Activated CD4-positive, alpha-beta memory T cell treated with anti-CD3 and anti-CD28 coated beads, Interleukin-2, amount 10 ng/mL, durations not matched to agents 7 days and 5 days (primary cell): Measurements from ENCODE around the gene MYDGF. TPM values are rescaled to one million over a fixed set of nuclear protein-coding genes. Genes with fewer than 3 reads are reported as not detected.
A peak's percentile ranks its signal among the peaks of the same experiment; 100 is the strongest.

ENCODE experiments used
- CTCF ChIA-PET: fragments of 350-600 bp; sonication (Branson Sonifier 250); formaldehyde crosslinking; loops from one replicate; lab custom pipeline; 2021; ENCODE audit warnings: antibody characterized with exemption, inconsistent platforms; lab: Charles Lee
- POLR2A ChIA-PET: fragments of 350-600 bp; sonication (Branson Sonifier 250); formaldehyde crosslinking; loops from one replicate; lab custom pipeline; 2021; ENCODE audit warnings: antibody characterized with exemption; lab: Charles Lee
- DNase-seq: peaks from one replicate; pipeline ENCODE4 v3.0.0-alpha.2; 2020
- H3K27ac Mint-ChIP-seq: one replicate; pipeline ENCODE4 v1.8.0; 2021; ENCODE audit warnings: mild to moderate bottlenecking, mixed read lengths
- H3K27me3 Mint-ChIP-seq: one replicate; pipeline ENCODE4 v1.8.0; 2021; ENCODE audit warnings: mixed read lengths
- H3K36me3 Mint-ChIP-seq: one replicate; pipeline ENCODE4 v1.8.0; 2021; ENCODE audit warnings: low read depth, mixed read lengths
- H3K4me1 Mint-ChIP-seq: one replicate; pipeline ENCODE4 v1.8.0; 2021; ENCODE audit warnings: mixed read lengths
- H3K4me3 Mint-ChIP-seq: one replicate; pipeline ENCODE4 v1.8.0; 2021; ENCODE audit warnings: mild to moderate bottlenecking, mixed read lengths
- H3K9me3 Mint-ChIP-seq: one replicate; pipeline ENCODE4 v1.8.0; 2021; ENCODE audit warnings: mixed read lengths
- total RNA-seq, 2 experiments: library from RNA; stranded (reverse); gene quantifications; one replicate each; pipeline ENCODE4 v1.2.3, GENCODE V29; 2021

MYDGF gene
- total RNA-seq, 2 experiments from 2014 or later = 67.1 to 68.7 TPM

GRCh38 chr19:4660181-4660791 lies 9.9 kb downstream of the MYDGF start:
- Mint-ChIP-seq H3K27me3 (no peaks in the 10 kb centered on the region), H3K36me3 (peaks cover 44% of the 10 kb centered on the region), H3K9me3 (no peaks in the 10 kb centered on the region), H3K4me1 (peaks cover 5% of the 10 kb centered on the region), H3K27ac (no peak overlapping the region), H3K4me3 (no peak overlapping the region)
- CTCF ChIA-PET = no interaction called here
- DNase-seq = peak; percentile 27
- POLR2A ChIA-PET = interaction anchor here (2.0 kb wide), 1 partner anchor 40 kb away, joined by 4 read pairs; no protein-coding TSS in a partner anchor

GRCh38 chr19:4657835-4658234 lies 12.3 kb downstream of the MYDGF start:
- CTCF ChIA-PET = no interaction called here

GRCh38 chr19:4657262-4657661 lies 12.9 kb downstream of the MYDGF start:
- peaks cover 5% of the 10 kb centered on the region for H3K4me1 Mint-ChIP-seq
- H3K4me3 Mint-ChIP-seq = no peak overlapping the region
- POLR2A ChIA-PET = no interaction called here
- peaks cover 51% of the 10 kb centered on the region for H3K36me3 Mint-ChIP-seq
- H3K9me3 Mint-ChIP-seq = no peaks in the 10 kb centered on the region
- CTCF ChIA-PET = interaction anchor here (0.6 kb wide), 1 partner anchor 134 kb away, joined by 3 read pairs; the partner anchor contains the start of gene FEM1A
- no peaks in the 10 kb centered on the region for H3K27me3 Mint-ChIP-seq
- no peak for DNase-seq
- H3K27ac Mint-ChIP-seq = no peak overlapping the region

More at GRCh38 chr19:4657835-4658234, 12.3 kb downstream of the MYDGF start:
- H3K4me3 Mint-ChIP-seq = no peak overlapping the region
- no peak overlapping the region for H3K27ac Mint-ChIP-seq
- POLR2A ChIA-PET = interaction anchor here (2.0 kb wide), 1 partner anchor 42 kb away, joined by 4 read pairs; no protein-coding TSS in a partner anchor
- peaks cover 54% of the 10 kb centered on the region for H3K36me3 Mint-ChIP-seq
- H3K9me3 Mint-ChIP-seq = no peaks in the 10 kb centered on the region
- DNase-seq = no peak
- no peaks in the 10 kb centered on the region for H3K27me3 Mint-ChIP-seq
- peaks cover 5% of the 10 kb centered on the region for H3K4me1 Mint-ChIP-seq

GRCh38 chr19:4656102-4656501 lies 14.0 kb downstream of the MYDGF start:
- no peak overlapping the region for H3K27ac Mint-ChIP-seq
- no peaks in the 10 kb centered on the region for H3K9me3 Mint-ChIP-seq
- ChIA-PET CTCF (no interaction called here), POLR2A (no interaction called here)
- no peak for DNase-seq
- H3K36me3 Mint-ChIP-seq = peaks cover 44% of the 10 kb centered on the region
- peaks cover 2% of the 10 kb centered on the region for H3K4me1 Mint-ChIP-seq
- no peaks in the 10 kb centered on the region for H3K27me3 Mint-ChIP-seq
- no peak overlapping the region for H3K4me3 Mint-ChIP-seq

- Mint-ChIP-seq H3K27ac (no peak overlapping the region), H3K9me3 (no peaks in the 10 kb centered on the region), H3K36me3 (peaks cover 32% of the 10 kb centered on the region), H3K4me3 (no peak overlapping the region), H3K4me1 (no peaks in the 10 kb centered on the region), H3K27me3 (no peaks in the 10 kb centered on the region)
- POLR2A ChIA-PET = interaction anchor here (0.6 kb wide), 1 partner anchor 9 kb away, joined by 3 read pairs; no protein-coding TSS in a partner anchor
- CTCF ChIA-PET = interaction anchor here (0.7 kb wide), 1 partner anchor 21 kb away, joined by 3 read pairs; no protein-coding TSS in a partner anchor
- no peak for DNase-seq
These were observed 15.4 kb downstream of the MYDGF start for GRCh38 chr19:4654437-4655361.

- no peak for DNase-seq
- no peaks in the 10 kb centered on the region for H3K27me3 Mint-ChIP-seq
- H3K9me3 Mint-ChIP-seq = no peaks in the 10 kb centered on the region
- peaks cover 26% of the 10 kb centered on the region for H3K36me3 Mint-ChIP-seq
- no peak overlapping the region for H3K4me3 Mint-ChIP-seq
- POLR2A ChIA-PET = interaction anchor here (0.7 kb wide), 1 partner anchor 470 kb away, joined by 3 read pairs; no protein-coding TSS in a partner anchor
- peaks cover 2% of the 10 kb centered on the region for H3K4me1 Mint-ChIP-seq
- no peak overlapping the region for H3K27ac Mint-ChIP-seq
- CTCF ChIA-PET = no interaction called here
These were observed 16.2 kb downstream of the MYDGF start for GRCh38 chr19:4653793-4654436.

GRCh38 chr19:4652075-4652474 lies 18.1 kb downstream of the MYDGF start:
- Mint-ChIP-seq H3K27me3 (no peaks in the 10 kb centered on the region), H3K9me3 (no peaks in the 10 kb centered on the region), H3K36me3 (peaks cover 20% of the 10 kb centered on the region), H3K27ac (no peak overlapping the region), H3K4me3 (no peak overlapping the region), H3K4me1 (peaks cover 2% of the 10 kb centered on the region)
- ChIA-PET POLR2A (no interaction called here), CTCF (no interaction called here)
- DNase-seq = no peak

- H3K4me1 Mint-ChIP-seq = peaks cover 2% of the 10 kb centered on the region
- H3K9me3 Mint-ChIP-seq = no peaks in the 10 kb centered on the region
- DNase-seq = no peak
- no peaks in the 10 kb centered on the region for H3K27me3 Mint-ChIP-seq
- ChIA-PET POLR2A (no interaction called here), CTCF (interaction anchor here (1.6 kb wide), 1 partner anchor 14 kb away, joined by 5 read pairs; no protein-coding TSS in a partner anchor)
- no peak overlapping the region for H3K4me3 Mint-ChIP-seq
- peaks cover 16% of the 10 kb centered on the region for H3K36me3 Mint-ChIP-seq
- no peak overlapping the region for H3K27ac Mint-ChIP-seq
These were observed 20.0 kb downstream of the MYDGF start for GRCh38 chr19:4650159-4650558.

GRCh38 chr19:4649392-4650047 lies 20.6 kb downstream of the MYDGF start:
- DNase-seq = no peak
- Mint-ChIP-seq H3K36me3 (peaks cover 10% of the 10 kb centered on the region), H3K9me3 (no peaks in the 10 kb centered on the region), H3K4me3 (no peak overlapping the region), H3K27ac (no peak overlapping the region), H3K4me1 (peaks cover 2% of the 10 kb centered on the region), H3K27me3 (no peaks in the 10 kb centered on the region)
- ChIA-PET CTCF (interaction anchor here (0.5 to 3.0 kb wide), 3 partner anchors 13 to 497 kb away, joined by 3 to 7 read pairs (median 5); no protein-coding TSS in a partner anchor), POLR2A (no interaction called here)

GRCh38 chr19:4647676-4648644 lies 22.2 kb downstream of the MYDGF start:
- H3K9me3 Mint-ChIP-seq = no peaks in the 10 kb centered on the region
- peak overlapping the region; percentile 16 for H3K27ac Mint-ChIP-seq
- H3K27me3 Mint-ChIP-seq = no peaks in the 10 kb centered on the region
- ChIA-PET POLR2A (no interaction called here), CTCF (interaction anchor here (1.0 to 3.0 kb wide), 2 partner anchors 12 to 13 kb away, joined by 3 to 7 read pairs; no protein-coding TSS in a partner anchor)
- no peak overlapping the region for H3K4me3 Mint-ChIP-seq
- DNase-seq = no peak
- peaks cover 2% of the 10 kb centered on the region for H3K4me1 Mint-ChIP-seq
- H3K36me3 Mint-ChIP-seq = peaks cover 8% of the 10 kb centered on the region

GRCh38 chr19:4645718-4646117 lies 24.4 kb downstream of the MYDGF start:
- CTCF ChIA-PET = interaction anchor here (0.7 to 2.5 kb wide), 2 partner anchors 9 to 69 kb away, joined by 3 to 14 read pairs; no protein-coding TSS in a partner anchor
- peaks cover 5% of the 10 kb centered on the region for H3K4me1 Mint-ChIP-seq
- H3K9me3 Mint-ChIP-seq = no peaks in the 10 kb centered on the region
- H3K27me3 Mint-ChIP-seq = no peaks in the 10 kb centered on the region
- H3K36me3 Mint-ChIP-seq = peaks cover 5% of the 10 kb centered on the region
- POLR2A ChIA-PET = no interaction called here
- no peak overlapping the region for H3K4me3 Mint-ChIP-seq
- DNase-seq = no peak
- no peak overlapping the region for H3K27ac Mint-ChIP-seq
